IMR-90 (cell line): ENCODE measurements around the gene TUFM. TPM values are rescaled to one million over a fixed set of nuclear protein-coding genes. Genes with fewer than 3 reads are reported as not detected.

Experiments
- ATAC-seq: fragments of 200-7000 bp; cut with Tn5 transposase; 2 replicates; pipeline ENCODE4 v1.9.1; 2020; ENCODE audit warnings: low read depth, mild to moderate bottlenecking, moderate library complexity
- BruUV-seq: library from RNA; stranded (reverse); fragments of 400-500 nt; replicated peaks from 2 replicates; lab custom pipeline; 2021; lab: Mats Ljungman, UMichigan
- CTCF ChIA-PET: fragments of 300-600 bp; formaldehyde crosslinking; extraction: SDS; loops from one replicate; lab custom pipeline; 2021; ENCODE audit warnings: antibody characterized with exemption; lab: Yijun Ruan, JAX
- POLR2A ChIA-PET: fragments of 300-600 bp; sonication (Branson Sonifier 250); formaldehyde crosslinking; loops from one replicate; lab custom pipeline; 2022; ENCODE audit warnings: antibody characterized with exemption; ENCODE audit not compliant: unreplicated experiment; lab: Charles Lee
- DNase-seq: peaks from one replicate; pipeline ENCODE4 v3.0.0; 2013
- H2AFZ ChIP-seq: replicated peaks from 2 replicates; pipeline ENCODE3; 2013; ENCODE audit warnings: low read length, mild to moderate bottlenecking; ENCODE audit not compliant: poor library complexity
- H2AK5ac ChIP-seq: 2 replicates; pipeline ENCODE4 v1.6.1; 2013; ENCODE audit warnings: low read depth, low read length, inconsistent platforms
- H2AK9ac ChIP-seq: replicated peaks from 2 replicates; pipeline ENCODE3; 2013; ENCODE audit warnings: mild to moderate bottlenecking, low read depth, low read length, moderate library complexity; ENCODE audit not compliant: poor library complexity
- H2BK120ac ChIP-seq: 2 replicates; pipeline ENCODE4 v1.6.1; 2013; ENCODE audit warnings: low read depth, low read length, inconsistent platforms
- H2BK15ac ChIP-seq: 3 replicates; pipeline ENCODE4 v1.6.1; 2013; ENCODE audit warnings: low read depth, low read length, inconsistent platforms
- H2BK20ac ChIP-seq: 2 replicates; pipeline ENCODE4 v1.6.1; 2013; ENCODE audit warnings: low read depth, mild to moderate bottlenecking, inconsistent platforms, low read length, moderate library complexity
- H2BK5ac ChIP-seq: 2 replicates; pipeline ENCODE4 v1.6.1; 2013; ENCODE audit warnings: mild to moderate bottlenecking, low read depth, low read length, inconsistent platforms; ENCODE audit not compliant: poor library complexity, severe bottlenecking
- H3K14ac ChIP-seq: replicated peaks from 2 replicates; pipeline ENCODE4 v1.6.1; 2013; ENCODE audit warnings: low read depth, low read length, inconsistent platforms
- H3K18ac ChIP-seq: 2 replicates; pipeline ENCODE4 v1.6.1; 2013; ENCODE audit warnings: low read depth, low read length, control low read depth
- H3K23ac ChIP-seq: 2 replicates; pipeline ENCODE4 v1.6.1; 2013; ENCODE audit warnings: low read depth, low read length, inconsistent platforms
- H3K27ac ChIP-seq: 2 replicates; pipeline ENCODE4 v1.5.1; 2013; ENCODE audit warnings: mild to moderate bottlenecking, control low read depth, low read length; ENCODE audit not compliant: insufficient read depth
- H3K27me3 ChIP-seq: 2 replicates; pipeline ENCODE4 v1.6.1; 2013; ENCODE audit warnings: low read length; ENCODE audit not compliant: control insufficient read depth, insufficient read depth
- H3K36me3 ChIP-seq: 2 replicates; pipeline ENCODE4 v1.6.1; 2013; ENCODE audit warnings: low read length, mixed read lengths; ENCODE audit not compliant: control insufficient read depth, insufficient read depth
- H3K4ac ChIP-seq: 2 replicates; pipeline ENCODE4 v1.6.1; 2013; ENCODE audit warnings: low read depth, low read length, inconsistent platforms
- H3K4me1 ChIP-seq: 2 replicates; pipeline ENCODE4 v1.6.1; 2013; ENCODE audit warnings: low read length, mixed read lengths; ENCODE audit not compliant: control insufficient read depth, insufficient read depth
- H3K4me2 ChIP-seq: 2 replicates; pipeline ENCODE4 v1.6.1; 2013; ENCODE audit warnings: low read depth, mild to moderate bottlenecking, control low read depth, low read length, moderate library complexity
- H3K4me3 ChIP-seq: 2 replicates; pipeline ENCODE4 v1.5.1; 2013; ENCODE audit warnings: low read depth, mild to moderate bottlenecking, control low read depth, low read length, moderate library complexity; ENCODE audit not compliant: insufficient read depth
- H3K56ac ChIP-seq: 2 replicates; pipeline ENCODE4 v1.6.1; 2013; ENCODE audit warnings: low read length, inconsistent platforms; ENCODE audit not compliant: insufficient read depth; ENCODE audit errors: extremely low read depth
- H3K79me1 ChIP-seq, 2 experiments: 2 replicates each; pipeline ENCODE4 v1.6.1; 2013; ENCODE audit warnings: low read length in 2 of 2, inconsistent platforms in 1 of 2, low read depth in 1 of 2
- H3K9ac ChIP-seq: 2 replicates; pipeline ENCODE4 v1.6.1; 2013; ENCODE audit warnings: low read depth, low read length, control low read depth
- H3K9me1 ChIP-seq: 2 replicates; pipeline ENCODE4 v1.6.1; 2013; ENCODE audit warnings: low read length, inconsistent platforms; ENCODE audit not compliant: insufficient read depth
- H3K9me3 ChIP-seq: 2 replicates; pipeline ENCODE4 v1.6.1; 2013; ENCODE audit warnings: low read length; ENCODE audit not compliant: control insufficient read depth, insufficient read depth
- H4K20me1 ChIP-seq: 2 replicates; pipeline ENCODE4 v1.6.1; 2013; ENCODE audit warnings: low read length, inconsistent platforms; ENCODE audit not compliant: insufficient read depth
- H4K5ac ChIP-seq: 2 replicates; pipeline ENCODE4 v1.6.1; 2013; ENCODE audit warnings: mild to moderate bottlenecking, low read depth, low read length, control low read depth
- H4K8ac ChIP-seq, 2 experiments: 2 replicates each; pipeline ENCODE4 v1.6.1; 2013; ENCODE audit warnings: low read depth in 2 of 2, low read length in 2 of 2, control low read depth in 1 of 2, inconsistent platforms in 1 of 2
- H4K91ac ChIP-seq: 2 replicates; pipeline ENCODE4 v1.6.1; 2013; ENCODE audit warnings: low read depth, low read length, inconsistent platforms; ENCODE audit not compliant: insufficient read depth
- MXI1 ChIP-seq: IDR thresholded peaks from 2 replicates; pipeline ENCODE4 v1.6.1; 2012; ENCODE audit warnings: low read depth, mild to moderate bottlenecking, low read length, moderate library complexity, borderline replicate concordance
- RFX5 ChIP-seq: IDR thresholded peaks from 2 replicates; pipeline ENCODE4 v1.8.0; 2012; ENCODE audit warnings: low read depth, mild to moderate bottlenecking, low read length, moderate library complexity
- WGBS, 2 experiments: methylation state at CpG; one replicate each; pipeline versions ENCODE4 v1.1.5 to v1.1.7; 2013; ENCODE audit warnings: missing lambda C conversion rate in 2 of 2; ENCODE audit not compliant: insufficient read length in 1 of 2; ENCODE audit errors: extremely low coverage in 2 of 2; 5-methylcytosine and 5-hydroxymethylcytosine counted together
- dilution Hi-C: fragments of 300-500 bp; cut with HindIII; formaldehyde crosslinking; loops from one replicate; pipeline ENCODE4 v1.14.3; 2018; ENCODE audit warnings: low sequenced_read_pairs; ENCODE audit not compliant: unreplicated experiment
- in situ Hi-C: fragments of 300-500 bp; cut with MboI; formaldehyde crosslinking; loops from 3 replicates; pipeline ENCODE4 v1.14.3; 2019; ENCODE audit warnings: low sequenced_read_pairs, inconsistent platforms, mixed read lengths
- intact Hi-C: fragments of 100-400 bp; cut with micrococcal nuclease; formaldehyde crosslinking; loops from 2 replicates; pipeline ENCODE4 v1.10.0; 2022
- polyA plus RNA-seq, 3 experiments: library from polyadenylated mRNA; depleted of rRNA; stranded (reverse); fragments of >200 nt; gene quantifications; 2 replicates each; pipeline ENCODE4 v1.2.3, GENCODE V29; 2012; ENCODE audit warnings: low replicate concordance in 1 of 3
- total RNA-seq: library from RNA; depleted of rRNA; stranded (reverse); fragments of >200 nt; gene quantifications from 2 replicates; pipeline ENCODE4 v1.2.3, GENCODE V29; 2012
- TF ChIP-seq, protein P1 (sequence below): conservative IDR thresholded peaks from 2 replicates; pipeline ENCODE4 v1.5.1; 2012; ENCODE audit warnings: mild to moderate bottlenecking, low read depth, low read length, improper control_type of control experiment

The TUFM gene
- total and polyA plus RNA-seq, 2 of the 4 experiments (the other 2 are of a cell fraction): 80.3 to 126 TPM

DNA sequence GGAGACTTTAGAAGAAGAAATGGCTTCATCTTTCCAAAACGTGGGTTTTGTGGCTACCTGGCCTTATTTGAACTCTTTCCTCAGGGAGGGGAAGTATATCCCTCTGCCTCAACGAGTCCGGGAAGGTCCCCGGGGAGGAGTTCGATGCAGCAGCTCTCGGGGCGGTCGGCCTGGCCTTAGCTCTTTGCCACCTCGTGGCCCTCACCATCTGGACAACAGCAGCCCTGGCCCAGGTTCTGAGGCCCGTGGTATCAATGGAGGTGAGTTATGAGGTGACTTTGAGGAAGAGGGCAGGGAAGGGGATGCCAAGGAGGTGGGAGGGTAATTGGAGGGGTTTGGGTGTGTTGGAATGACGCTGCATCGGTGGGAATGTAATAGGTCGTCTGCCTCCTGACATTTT, 15.6 kb downstream of the TUFM start:
- TF ChIP-seq MXI1 (no peak), RFX5 (no peak)
- TF ChIP-seq, protein P1, sequence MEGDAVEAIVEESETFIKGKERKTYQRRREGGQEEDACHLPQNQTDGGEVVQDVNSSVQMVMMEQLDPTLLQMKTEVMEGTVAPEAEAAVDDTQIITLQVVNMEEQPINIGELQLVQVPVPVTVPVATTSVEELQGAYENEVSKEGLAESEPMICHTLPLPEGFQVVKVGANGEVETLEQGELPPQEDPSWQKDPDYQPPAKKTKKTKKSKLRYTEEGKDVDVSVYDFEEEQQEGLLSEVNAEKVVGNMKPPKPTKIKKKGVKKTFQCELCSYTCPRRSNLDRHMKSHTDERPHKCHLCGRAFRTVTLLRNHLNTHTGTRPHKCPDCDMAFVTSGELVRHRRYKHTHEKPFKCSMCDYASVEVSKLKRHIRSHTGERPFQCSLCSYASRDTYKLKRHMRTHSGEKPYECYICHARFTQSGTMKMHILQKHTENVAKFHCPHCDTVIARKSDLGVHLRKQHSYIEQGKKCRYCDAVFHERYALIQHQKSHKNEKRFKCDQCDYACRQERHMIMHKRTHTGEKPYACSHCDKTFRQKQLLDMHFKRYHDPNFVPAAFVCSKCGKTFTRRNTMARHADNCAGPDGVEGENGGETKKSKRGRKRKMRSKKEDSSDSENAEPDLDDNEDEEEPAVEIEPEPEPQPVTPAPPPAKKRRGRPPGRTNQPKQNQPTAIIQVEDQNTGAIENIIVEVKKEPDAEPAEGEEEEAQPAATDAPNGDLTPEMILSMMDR: no peak
- POLR2A ChIA-PET: no interaction called here
- no peak overlapping the region for H2AK5ac ChIP-seq
- no peaks in the 10 kb centered on the region for H3K27me3 ChIP-seq
- H3K18ac ChIP-seq: no peak overlapping the region
- no peak overlapping the region for H3K56ac ChIP-seq
- DNase-seq (no peak), ATAC-seq (no peak)
- no peak overlapping the region for H3K4me3 ChIP-seq
- H3K4me1 ChIP-seq: peaks cover 2% of the 10 kb centered on the region; the same call in 1 of the 2 replicates
- no peak overlapping the region for H2BK15ac ChIP-seq
- H4K20me1 ChIP-seq: peaks cover 71% of the 10 kb centered on the region
- dilution Hi-C loops: no loop called here
- H3K23ac ChIP-seq: no peak overlapping the region
- peaks cover 86% of the 10 kb centered on the region for H3K36me3 ChIP-seq
- in situ Hi-C loops: no loop called here
- no peak overlapping the region for H3K9ac ChIP-seq
- no peak overlapping the region for H4K5ac ChIP-seq
- no peak overlapping the region for H4K8ac ChIP-seq
- CTCF ChIA-PET: no interaction called here
- H3K14ac ChIP-seq: no peak overlapping the region
- H2BK5ac ChIP-seq: no peak overlapping the region
- H3K9me1 ChIP-seq: peaks cover 3% of the 10 kb centered on the region; the same call in 1 of the 2 replicates
- intact Hi-C loops: no loop called here
- no peak overlapping the region for H3K4ac ChIP-seq
- no peak overlapping the region for H3K27ac ChIP-seq
- no peak overlapping the region for H3K4me2 ChIP-seq
- no peak overlapping the region for H2AFZ ChIP-seq
- BruUV-seq: no TSS peak
- H2BK20ac ChIP-seq: no peak overlapping the region
- H4K91ac ChIP-seq: no peak overlapping the region
- H2BK120ac ChIP-seq: no peak overlapping the region
- H2AK9ac ChIP-seq: peak overlapping the region; percentile 19
- WGBS, 2 experiments: 100% methylated on average over 1 of the region's 13 CpGs; no CpG with 5 or more reads in 1 of the 2 experiments
- peaks cover 62 to 77% of the 10 kb centered on the region in 2 experiments for H3K79me1 ChIP-seq
- no peaks in the 10 kb centered on the region for H3K9me3 ChIP-seq
